Fibroblast of skin of left biceps (primary cell): ENCODE data around the gene RALGPS2.
"Not testable (repeated sequence)": the region's sequence is repeated elsewhere in the genome, so short reads cannot be mapped to it uniquely, and the experiment has no call there.

Experiments
- DNase-seq, 2 experiments: peaks; one replicate each; pipeline ENCODE4 v3.0.0-alpha.2; 2013; ENCODE audit warnings: low read depth in 2 of 2

The RALGPS2 gene

DNA sequence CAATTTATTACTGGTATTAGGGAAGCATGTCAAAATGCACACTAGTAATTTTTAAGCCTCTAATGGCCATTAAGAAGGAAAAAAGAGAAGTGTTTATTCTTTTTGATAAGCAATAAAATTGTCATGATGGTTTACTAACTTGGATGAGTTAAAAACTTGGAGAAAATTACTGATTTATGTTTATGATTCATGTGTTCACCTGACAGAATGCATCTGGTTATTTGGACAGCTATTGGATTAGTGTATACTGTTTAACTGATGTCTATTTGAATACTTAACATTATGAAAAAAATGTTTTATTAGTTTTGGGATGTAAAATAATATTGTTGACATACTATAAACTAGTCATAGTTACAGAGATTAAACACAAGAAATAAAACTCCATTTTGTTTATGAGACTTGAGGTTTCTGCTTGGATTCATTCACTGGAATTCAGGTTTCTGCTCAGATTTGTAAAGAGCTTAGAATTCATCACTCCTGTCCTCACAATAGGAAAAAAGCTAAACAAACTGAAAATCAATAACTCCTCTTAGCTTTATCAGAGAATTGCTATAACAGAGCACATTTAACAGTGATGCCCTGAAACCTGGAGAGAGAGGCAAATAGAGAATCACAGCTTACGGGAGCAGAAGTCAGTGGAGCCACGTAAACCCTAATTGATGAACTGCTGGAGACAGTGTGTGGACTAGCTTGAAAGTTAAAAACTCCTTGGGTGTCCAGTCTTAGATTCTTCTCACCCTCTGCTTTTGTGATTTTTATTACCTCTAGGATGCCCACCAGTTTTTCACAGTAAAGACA is 56.7 kb downstream of the RALGPS2 start:
- no peak for DNase-seq

DNA sequence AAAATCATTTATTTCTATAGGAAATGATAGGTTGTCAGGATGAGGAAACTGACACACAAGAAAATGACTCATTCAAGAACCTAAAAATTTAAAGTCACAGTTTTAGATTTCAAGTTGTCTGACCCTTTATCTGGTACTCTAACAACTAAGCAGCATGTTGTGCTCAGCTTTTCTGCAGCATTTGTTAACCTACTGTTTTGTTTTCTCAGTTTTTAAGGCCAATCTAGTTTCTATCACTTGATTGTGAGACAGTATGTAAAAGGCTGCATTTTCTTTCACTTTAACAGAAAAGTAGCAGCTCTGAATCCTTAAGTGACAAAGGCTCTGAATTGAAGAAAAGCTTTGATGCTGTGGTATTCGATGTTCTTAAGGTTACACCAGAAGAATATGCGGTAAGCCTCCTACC is 59.1 kb downstream of the RALGPS2 start:
- DNase-seq, result no peak

GRCh38 chr1:178792394-178792793 is 67.3 kb downstream of the RALGPS2 start:
- no peak for DNase-seq

DNA sequence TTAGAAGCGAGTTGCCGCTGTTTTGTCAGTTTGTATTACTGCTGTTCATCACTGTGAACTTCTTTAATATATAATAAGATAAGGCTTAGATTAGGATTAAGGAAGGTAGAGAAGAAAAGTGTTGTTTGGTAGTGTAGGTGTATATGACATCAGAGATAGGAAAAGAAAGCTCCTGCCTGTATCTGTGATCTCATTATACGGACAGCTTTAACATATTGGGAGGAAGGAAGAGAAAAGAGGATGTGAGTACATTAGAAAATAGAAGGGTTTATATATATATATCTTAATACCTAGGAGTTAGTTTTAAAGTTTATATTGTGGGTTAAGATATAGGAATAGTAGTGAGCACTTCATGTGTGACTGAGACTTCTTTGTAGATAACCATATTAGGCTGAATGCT is 71.0 kb downstream of the RALGPS2 start:
- no peak for DNase-seq

GRCh38 chr1:178797590-178797989 is 72.5 kb downstream of the RALGPS2 start:
- DNase-seq, result no peak

GRCh38 chr1:178798232-178798861 is 73.3 kb downstream of the RALGPS2 start:
- no peak for DNase-seq

- no peak for DNase-seq
Measured at GRCh38 chr1:178802873-178803272, 77.8 kb downstream of the RALGPS2 start.

DNA sequence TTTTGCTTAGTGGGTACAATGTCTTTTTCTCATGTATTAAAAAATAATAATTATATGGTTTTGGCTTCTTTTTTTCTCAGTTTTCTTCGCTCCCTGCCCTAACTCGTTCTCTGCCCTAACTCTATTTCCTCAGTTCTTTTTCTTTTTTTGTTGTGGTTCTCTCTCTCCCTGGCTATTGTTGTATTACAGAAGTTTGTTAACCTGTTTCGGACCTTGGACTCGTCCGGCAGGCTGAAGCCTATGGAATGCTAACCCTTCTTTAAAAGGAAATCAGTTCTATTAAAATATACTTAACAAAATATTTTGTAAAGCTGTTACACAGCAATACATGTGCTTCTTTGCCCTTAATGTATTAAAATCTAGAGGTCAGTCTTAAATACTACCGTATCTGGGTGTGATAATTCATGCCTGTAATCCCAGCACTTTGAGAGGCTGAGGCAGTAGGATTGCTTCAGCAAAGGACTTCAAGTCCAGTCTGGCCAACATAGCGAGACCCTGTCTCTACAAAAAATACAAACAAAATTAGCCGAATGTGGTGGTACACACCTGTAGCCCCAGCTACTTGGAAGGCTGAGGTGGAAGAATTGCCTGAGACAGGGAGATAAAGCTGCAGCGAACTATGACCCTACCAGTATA is 81.7 kb downstream of the RALGPS2 start:
- DNase-seq, result no peak

GRCh38 chr1:178808529-178808928 is 83.5 kb downstream of the RALGPS2 start:
- no peak for DNase-seq

DNA sequence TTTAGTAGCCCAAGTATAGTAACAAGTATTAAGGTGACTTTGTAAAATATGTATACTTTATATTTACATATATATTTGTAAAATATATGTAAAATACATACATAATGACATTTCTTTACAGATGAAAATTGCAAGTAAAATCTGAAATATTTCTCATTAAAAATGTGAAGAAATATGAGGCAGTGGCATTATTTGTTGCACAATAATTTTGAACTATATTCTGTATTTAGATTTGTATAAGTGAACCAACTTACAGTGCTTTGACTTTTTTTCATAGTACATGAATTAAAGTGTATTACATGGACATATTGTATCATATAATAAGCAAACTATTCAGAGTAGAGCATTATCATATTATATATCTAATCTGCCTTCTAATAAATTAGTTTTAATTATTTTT is 85.5 kb downstream of the RALGPS2 start:
- no peak for DNase-seq

DNA sequence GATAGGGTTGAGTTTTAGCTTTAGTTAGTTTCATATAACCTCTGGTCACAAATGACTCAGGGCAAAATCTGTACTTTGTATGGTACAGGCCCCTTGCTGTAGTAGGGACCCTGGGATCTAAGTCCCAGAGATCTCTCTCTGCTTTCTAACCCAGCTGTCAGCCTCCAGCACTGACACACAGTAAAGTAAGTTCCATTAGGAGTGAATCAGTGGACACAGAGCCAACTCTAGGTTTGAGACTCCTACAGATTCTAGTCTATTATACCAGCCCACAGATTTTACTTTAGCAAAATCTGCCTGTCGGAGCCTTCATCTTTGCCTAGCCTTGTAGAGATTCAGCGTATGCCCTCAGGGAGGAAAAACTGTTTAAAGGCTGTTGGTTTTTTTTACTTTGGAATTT is 93.4 kb downstream of the RALGPS2 start:
- peak; percentile 9 to 12 for DNase-seq

GRCh38 chr1:178819123-178819522 is 94.1 kb downstream of the RALGPS2 start:
- DNase-seq, result no peak

GRCh38 chr1:178821134-178821866 is 96.3 kb downstream of the RALGPS2 start:
- DNase-seq, result no peak

DNA sequence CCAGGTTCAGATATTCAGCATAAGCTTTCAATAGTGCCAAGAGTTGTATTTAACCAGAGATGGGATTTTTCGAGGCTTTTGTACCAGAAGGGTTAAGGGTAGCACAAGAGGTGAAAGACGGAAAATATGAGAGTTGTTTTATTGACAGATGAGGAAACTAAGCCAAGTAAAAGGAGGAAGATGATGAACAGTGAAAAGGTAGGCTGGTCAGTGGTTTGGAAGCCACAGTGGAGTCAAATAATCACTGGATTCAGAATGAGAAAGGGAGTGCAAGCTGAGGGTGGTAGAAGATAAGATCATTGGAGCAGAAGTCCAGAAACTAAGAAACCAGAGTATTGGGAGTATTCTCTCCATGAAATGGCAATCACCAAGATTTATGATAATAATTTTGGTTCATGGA is 100.1 kb downstream of the RALGPS2 start:
- DNase-seq, result no peak

DNA sequence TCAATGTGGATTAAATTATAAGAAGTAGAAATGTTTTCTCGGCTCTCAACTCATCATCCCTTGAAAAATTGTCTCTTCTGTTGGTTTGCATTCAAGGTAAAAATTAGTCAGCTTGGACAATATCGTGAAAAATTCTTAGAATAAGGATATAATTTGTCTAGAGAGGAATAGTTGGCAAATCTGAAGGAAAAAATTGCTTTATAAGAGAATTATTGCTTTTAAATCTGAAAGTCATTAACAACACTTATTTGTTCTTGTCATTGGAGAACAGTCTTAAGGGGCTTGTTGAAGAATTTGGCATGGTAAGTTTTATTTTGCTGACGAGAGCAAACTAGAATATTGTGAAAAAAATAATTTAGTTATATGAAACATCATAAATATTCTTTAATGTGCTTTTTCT is 119.4 kb downstream of the RALGPS2 start:
- no peak for DNase-seq

- no peak for DNase-seq
Measured at GRCh38 chr1:178846306-178846705, 121.3 kb downstream of the RALGPS2 start.

GRCh38 chr1:178847396-178847849 is 122.4 kb downstream of the RALGPS2 start:
- no peak for DNase-seq

GRCh38 chr1:178847919-178848318 is 122.9 kb downstream of the RALGPS2 start:
- DNase-seq, result not testable (repeated sequence)

DNA sequence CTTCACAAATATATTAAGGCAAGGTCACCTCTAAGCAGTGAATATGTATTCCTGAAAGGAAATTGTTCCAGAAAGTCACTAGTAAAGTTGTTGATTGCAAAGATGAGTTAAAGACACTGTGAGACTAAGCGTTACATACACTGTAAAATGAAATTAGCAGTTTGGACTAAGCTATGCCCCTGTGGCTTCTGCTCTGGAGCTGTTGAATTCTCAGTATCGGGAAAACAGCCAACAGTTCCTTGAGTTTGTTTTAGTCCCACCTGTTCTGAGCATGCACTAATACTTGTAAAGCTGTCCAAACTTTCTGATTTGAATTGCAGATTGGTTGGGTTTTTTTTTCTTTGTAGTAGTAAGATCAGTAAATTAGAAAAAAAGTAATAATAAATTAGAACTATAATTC is 124.9 kb downstream of the RALGPS2 start:
- DNase-seq, result no peak

GRCh38 chr1:178857126-178857525 is 132.1 kb downstream of the RALGPS2 start:
- no peak for DNase-seq

DNA sequence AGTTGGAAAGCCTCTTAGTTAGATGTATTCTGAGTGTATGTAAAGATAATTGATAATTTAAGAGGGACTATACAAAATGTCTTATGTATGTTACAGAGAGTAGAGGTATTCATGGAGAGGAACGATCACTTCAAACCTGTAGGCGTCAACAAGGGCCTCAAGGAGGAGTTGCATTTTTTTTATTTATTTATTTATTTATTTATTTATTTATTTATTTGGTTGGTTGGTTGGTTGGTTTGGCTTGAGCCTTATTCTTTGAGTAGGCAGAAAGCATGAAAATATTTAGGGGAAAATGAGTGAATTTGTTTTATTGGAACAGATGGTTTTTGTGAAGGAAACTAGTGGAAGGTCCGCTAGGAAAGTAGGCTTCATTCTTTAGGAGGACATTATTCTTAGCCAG is 137.4 kb downstream of the RALGPS2 start:
- DNase-seq, result no peak

DNA sequence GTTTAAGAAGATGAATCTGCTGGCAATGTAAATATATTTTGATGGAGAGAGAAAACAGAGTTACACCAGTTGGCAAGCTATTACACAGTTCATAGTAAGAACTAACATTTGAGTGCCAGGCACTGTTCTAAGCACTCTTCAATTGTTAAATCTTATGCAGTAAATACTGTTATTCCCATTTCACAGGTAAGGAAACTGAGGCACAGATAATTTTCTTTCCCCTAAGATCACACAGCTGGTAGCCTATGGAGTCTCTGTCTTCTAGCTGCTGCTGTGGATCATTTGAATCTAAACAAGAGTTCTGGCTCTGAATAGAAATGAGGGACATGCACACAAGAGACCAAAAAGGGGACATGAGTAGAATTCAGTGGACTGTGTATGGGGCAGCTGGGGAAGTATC is 137.8 kb downstream of the RALGPS2 start:
- DNase-seq, result no peak
